KMS-11 (cell line): ENCODE data around the gene ACER3.
"Not testable (repeated sequence)": the region's sequence is repeated elsewhere in the genome, so short reads cannot be mapped to it uniquely, and the experiment has no call there.

Experiments
- H2AFZ ChIP-seq: fragments of 200-600 bp; sonication (generic); 2 replicates; pipeline ENCODE4 v1.6.1; 2016; ENCODE audit warnings: antibody characterized with exemption, mixed run types, low read depth
- H3K27ac ChIP-seq: fragments of 200-600 bp; sonication (generic); 2 replicates; pipeline ENCODE4 v1.6.1; 2016; ENCODE audit warnings: mild to moderate bottlenecking, mixed run types
- H3K27me3 ChIP-seq: fragments of 200-600 bp; sonication (generic); 2 replicates; pipeline ENCODE4 v1.6.1; 2017; ENCODE audit warnings: mild to moderate bottlenecking, low read depth, mixed run types, moderate library complexity; ENCODE audit not compliant: insufficient read depth
- H3K36me3 ChIP-seq: fragments of 200-600 bp; sonication (generic); 2 replicates; pipeline ENCODE4 v1.6.1; 2017; ENCODE audit warnings: mild to moderate bottlenecking, mixed run types; ENCODE audit not compliant: insufficient read depth
- H3K4me1 ChIP-seq: fragments of 200-600 bp; sonication (generic); 2 replicates; pipeline ENCODE4 v1.6.1; 2016; ENCODE audit warnings: mild to moderate bottlenecking, low read depth, mixed run types; ENCODE audit not compliant: poor library complexity, severe bottlenecking
- H3K4me2 ChIP-seq: fragments of 200-600 bp; sonication (generic); 2 replicates; pipeline ENCODE4 v1.7.0; 2016; ENCODE audit warnings: mild to moderate bottlenecking, mixed run types
- H3K4me3 ChIP-seq: fragments of 200-600 bp; sonication (generic); IDR thresholded peaks from 2 replicates; pipeline ENCODE4 v1.6.1; 2017; ENCODE audit warnings: low read depth, low read length, mixed read lengths; ENCODE audit not compliant: insufficient read depth
- H3K79me2 ChIP-seq: fragments of 200-600 bp; sonication (generic); 2 replicates; pipeline ENCODE4 v1.6.1; 2016; ENCODE audit warnings: low read depth, mixed run types; ENCODE audit not compliant: insufficient read depth
- H3K9ac ChIP-seq: fragments of 200-600 bp; sonication (generic); 2 replicates; pipeline ENCODE4 v1.6.1; 2016; ENCODE audit warnings: mild to moderate bottlenecking, mixed run types
- H4K20me1 ChIP-seq: fragments of 200-600 bp; sonication (generic); 2 replicates; pipeline ENCODE4 v1.6.1; 2016; ENCODE audit warnings: mild to moderate bottlenecking, mixed run types; ENCODE audit not compliant: insufficient read depth
- CTCF ChIP-seq: fragments of 200-600 bp; sonication (generic); conservative IDR thresholded peaks from 2 replicates; pipeline ENCODE4 v1.6.1; 2017; ENCODE audit warnings: low read depth, mild to moderate bottlenecking, antibody characterized with exemption, low read length, moderate library complexity, mixed read lengths

ACER3 gene

GRCh38 chr11:76854709-76855108, 6.0 kb upstream of the ACER3 start:
- Histone ChIP-seq H4K20me1 (no peaks in the 10 kb centered on the region), H3K79me2 (no peaks in the 10 kb centered on the region), H2AFZ (no peak overlapping the region), H3K4me1 (peaks cover 4% of the 10 kb centered on the region), H3K4me2 (no peak overlapping the region), H3K36me3 (no peaks in the 10 kb centered on the region), H3K27ac (no peak overlapping the region), H3K4me3 (no peak overlapping the region), H3K9ac (no peak overlapping the region), H3K27me3 (no peaks in the 10 kb centered on the region)
- no peak for TF ChIP-seq CTCF

DNA sequence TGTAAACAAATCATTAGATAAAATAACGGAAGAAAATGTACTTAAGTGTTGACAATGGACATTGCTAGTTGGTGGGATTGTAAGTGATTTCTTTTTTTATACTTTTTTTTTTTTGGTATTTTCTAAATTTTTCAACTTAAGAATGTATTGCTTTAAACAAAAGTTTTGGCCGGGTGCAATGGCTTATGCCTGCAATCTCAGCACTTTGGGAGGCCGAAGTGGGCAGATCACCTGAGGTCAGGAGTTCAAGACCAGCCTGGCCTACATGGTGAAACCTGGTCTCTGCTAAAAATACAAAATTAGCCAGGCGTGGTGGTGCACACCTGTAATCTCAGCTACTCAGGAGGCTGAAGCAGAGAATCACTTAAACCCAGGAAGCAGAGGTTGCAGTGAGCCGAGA, 5.0 kb upstream of the ACER3 start:
- not testable (repeated sequence) for H3K79me2 ChIP-seq, H3K36me3 ChIP-seq, H3K9ac ChIP-seq, H3K4me2 ChIP-seq, H3K4me3 ChIP-seq, H3K27ac ChIP-seq, H3K27me3 ChIP-seq, H4K20me1 ChIP-seq, H2AFZ ChIP-seq
- peaks cover 10% of the 10 kb centered on the region for H3K4me1 ChIP-seq

- H3K4me1 ChIP-seq, result peaks cover 10% of the 10 kb centered on the region
- no peak overlapping the region for H2AFZ ChIP-seq
- TF ChIP-seq CTCF, result no peak
Observed at GRCh38 chr11:76856106-76856505, 4.6 kb upstream of the ACER3 start.

DNA sequence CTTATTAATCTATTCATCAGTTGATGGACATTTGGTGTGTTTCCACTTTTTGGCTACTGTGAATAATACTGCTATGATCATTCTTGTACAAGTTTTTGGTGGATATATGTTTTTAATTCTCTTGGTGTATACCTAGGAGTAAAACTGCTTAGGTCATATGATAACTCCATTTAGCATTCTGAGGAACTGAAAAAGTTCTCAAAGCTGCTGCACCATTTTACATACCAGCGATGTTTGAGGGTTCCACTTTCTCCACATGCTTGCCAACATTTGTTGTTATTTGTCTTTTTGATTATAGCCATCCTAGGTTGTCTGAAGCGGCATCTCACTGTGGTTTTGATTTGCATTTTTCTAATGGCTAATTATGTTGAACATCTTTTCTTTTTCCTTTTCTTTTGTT, 4.1 kb upstream of the ACER3 start:
- H3K27me3 ChIP-seq, result no peaks in the 10 kb centered on the region
- no peak overlapping the region for H2AFZ ChIP-seq
- H3K27ac ChIP-seq, result no peak overlapping the region
- H3K36me3 ChIP-seq, result no peaks in the 10 kb centered on the region
- H3K4me1 ChIP-seq, result peaks cover 13% of the 10 kb centered on the region
- no peak overlapping the region for H3K4me3 ChIP-seq
- no peak overlapping the region for H3K4me2 ChIP-seq
- no peaks in the 10 kb centered on the region; the same call in 1 of the 2 replicates for H3K79me2 ChIP-seq
- no peaks in the 10 kb centered on the region for H4K20me1 ChIP-seq
- H3K9ac ChIP-seq, result no peak overlapping the region
- TF ChIP-seq CTCF, result no peak

More at GRCh38 chr11:76856106-76856505, 4.6 kb upstream of the ACER3 start:
- Histone ChIP-seq H3K4me3 (no peak overlapping the region), H3K9ac (no peak overlapping the region), H3K27ac (no peak overlapping the region), H3K27me3 (no peaks in the 10 kb centered on the region), H4K20me1 (no peaks in the 10 kb centered on the region), H3K4me2 (no peak overlapping the region), H3K36me3 (no peaks in the 10 kb centered on the region), H3K79me2 (no peaks in the 10 kb centered on the region; the same call in 1 of the 2 replicates)

GRCh38 chr11:76857781-76858410, 2.8 kb upstream of the ACER3 start:
- no peak for TF ChIP-seq CTCF
- Histone ChIP-seq H3K4me2 (no peak overlapping the region), H2AFZ (no peak overlapping the region), H4K20me1 (no peaks in the 10 kb centered on the region), H3K27ac (no peak overlapping the region), H3K4me3 (no peak overlapping the region), H3K79me2 (no peaks in the 10 kb centered on the region; the same call in 1 of the 2 replicates), H3K36me3 (no peaks in the 10 kb centered on the region), H3K27me3 (no peaks in the 10 kb centered on the region), H3K9ac (no peak overlapping the region), H3K4me1 (peaks cover 23% of the 10 kb centered on the region)
